Mesothelial cell of epicardium (in vitro differentiated cells): ENCODE results near the gene GID4. TPM values are rescaled to one million over a fixed set of nuclear protein-coding genes. Genes with fewer than 3 reads are reported as not detected.

Source experiments
- DNase-seq, 2 experiments: peaks; one replicate each; pipeline ENCODE4 v3.0.0; 2021; ENCODE audit warnings: low spot score in 2 of 2; ENCODE audit not compliant: unreplicated experiment in 2 of 2
- H3K27ac Mint-ChIP-seq: 2 replicates; pipeline ENCODE4 v1.8.0; 2021; ENCODE audit warnings: mixed read lengths
- H3K27me3 Mint-ChIP-seq: 2 replicates; pipeline ENCODE4 v1.8.0; 2021; ENCODE audit warnings: low read depth, mixed read lengths
- H3K36me3 Mint-ChIP-seq: 2 replicates; pipeline ENCODE4 v1.8.0; 2021; ENCODE audit warnings: mixed read lengths
- H3K4me1 Mint-ChIP-seq: 2 replicates; pipeline ENCODE4 v1.8.0; 2021; ENCODE audit warnings: mixed read lengths
- H3K4me3 Mint-ChIP-seq: 2 replicates; pipeline ENCODE4 v1.8.0; 2021; ENCODE audit warnings: mild to moderate bottlenecking, moderate library complexity, mixed read lengths
- H3K9me3 Mint-ChIP-seq: 2 replicates; pipeline ENCODE4 v1.8.0; 2021; ENCODE audit warnings: mixed read lengths
- total RNA-seq: library from RNA; stranded (reverse); gene quantifications from 3 replicates; pipeline ENCODE4 v1.2.1, GENCODE V29; 2021
- TF ChIP-seq, protein P1 (sequence below): fragments of 200-600 bp; sonication (generic); IDR thresholded peaks from one replicate; pipeline ENCODE4 v1.5.0; 2021; ENCODE audit warnings: antibody characterized with exemption; ENCODE audit not compliant: unreplicated experiment

The GID4 gene
- total RNA-seq, 1 donor from 2014 or later: 11.3 TPM

DNA sequence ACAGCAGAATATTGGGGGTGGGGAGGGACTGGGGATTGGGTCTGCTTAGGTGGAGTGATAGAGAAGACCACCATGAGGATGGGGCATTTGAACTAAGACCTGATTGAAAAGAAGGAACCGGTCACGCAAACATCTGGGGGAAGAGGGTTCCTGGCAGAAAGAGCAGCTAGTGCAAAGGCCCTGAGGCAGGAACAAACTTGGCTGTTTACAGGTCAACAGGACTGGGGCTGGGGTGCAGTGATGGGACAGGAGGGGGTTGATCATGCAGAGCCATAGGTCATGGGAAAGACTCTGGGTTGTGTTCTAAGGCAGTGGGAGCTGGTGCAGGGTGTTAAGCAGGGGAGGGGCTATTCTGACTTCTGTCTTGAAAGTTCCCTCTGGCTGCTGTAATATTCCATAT is 50.4 kb downstream of the GID4 start:
- Mint-ChIP-seq H3K36me3 (peaks cover 16% of the 10 kb centered on the region), H3K9me3 (no peaks in the 10 kb centered on the region)

DNA sequence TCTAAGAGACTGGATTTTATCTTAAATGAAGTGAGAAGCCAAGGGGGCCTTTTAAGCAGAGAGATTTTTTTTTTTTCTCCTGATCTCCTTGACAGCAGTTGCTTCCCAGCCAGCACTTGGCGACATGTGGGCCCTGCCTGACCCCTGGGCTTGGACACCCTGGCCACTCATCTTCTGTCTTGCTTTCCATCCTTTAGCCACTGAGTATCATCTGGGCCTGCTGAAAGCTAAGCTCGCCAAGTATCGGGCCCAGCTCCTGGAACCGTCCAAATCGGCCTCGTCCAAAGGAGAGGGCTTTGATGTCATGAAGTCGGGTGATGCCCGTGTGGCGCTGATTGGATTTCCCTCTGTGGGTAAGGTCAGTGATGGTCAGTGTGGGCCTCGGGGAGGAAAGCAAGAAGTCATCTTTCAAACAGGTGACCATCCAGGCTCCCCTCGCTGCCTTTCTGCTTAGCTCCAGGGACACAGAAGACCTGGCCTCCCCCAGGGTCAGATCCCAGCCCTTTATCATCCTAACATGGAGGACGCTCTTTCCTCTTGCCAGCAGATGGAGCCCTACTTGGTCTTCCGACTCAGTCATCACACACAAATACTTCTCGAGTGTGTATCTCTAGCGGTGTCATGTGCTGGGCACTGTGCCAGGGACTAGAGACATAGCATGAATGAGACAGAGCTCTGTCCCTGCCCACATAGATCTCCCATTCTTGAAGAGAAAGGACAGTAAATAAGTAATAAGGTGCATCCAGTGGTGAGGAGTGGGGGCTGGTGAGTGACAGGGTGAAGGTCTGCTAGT is 54.6 kb downstream of the GID4 start:
- TF ChIP-seq, protein P1, sequence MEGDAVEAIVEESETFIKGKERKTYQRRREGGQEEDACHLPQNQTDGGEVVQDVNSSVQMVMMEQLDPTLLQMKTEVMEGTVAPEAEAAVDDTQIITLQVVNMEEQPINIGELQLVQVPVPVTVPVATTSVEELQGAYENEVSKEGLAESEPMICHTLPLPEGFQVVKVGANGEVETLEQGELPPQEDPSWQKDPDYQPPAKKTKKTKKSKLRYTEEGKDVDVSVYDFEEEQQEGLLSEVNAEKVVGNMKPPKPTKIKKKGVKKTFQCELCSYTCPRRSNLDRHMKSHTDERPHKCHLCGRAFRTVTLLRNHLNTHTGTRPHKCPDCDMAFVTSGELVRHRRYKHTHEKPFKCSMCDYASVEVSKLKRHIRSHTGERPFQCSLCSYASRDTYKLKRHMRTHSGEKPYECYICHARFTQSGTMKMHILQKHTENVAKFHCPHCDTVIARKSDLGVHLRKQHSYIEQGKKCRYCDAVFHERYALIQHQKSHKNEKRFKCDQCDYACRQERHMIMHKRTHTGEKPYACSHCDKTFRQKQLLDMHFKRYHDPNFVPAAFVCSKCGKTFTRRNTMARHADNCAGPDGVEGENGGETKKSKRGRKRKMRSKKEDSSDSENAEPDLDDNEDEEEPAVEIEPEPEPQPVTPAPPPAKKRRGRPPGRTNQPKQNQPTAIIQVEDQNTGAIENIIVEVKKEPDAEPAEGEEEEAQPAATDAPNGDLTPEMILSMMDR: no peak
- Mint-ChIP-seq H3K36me3 (peaks cover 27% of the 10 kb centered on the region), H3K4me1 (peaks cover under 1% of the 10 kb centered on the region), H3K4me3 (no peak overlapping the region), H3K27me3 (no peaks in the 10 kb centered on the region), H3K9me3 (no peaks in the 10 kb centered on the region), H3K27ac (no peak overlapping the region)
- DNase-seq: no peak

More for the DNA sequence above, 50.4 kb downstream of the GID4 start:
- TF ChIP-seq, protein P1: no peak
- Mint-ChIP-seq H3K4me1 (peaks cover 15% of the 10 kb centered on the region), H3K4me3 (peak overlapping the region; percentile 99), H3K27ac (peak overlapping the region; percentile 25), H3K27me3 (no peaks in the 10 kb centered on the region)
- DNase-seq: no peak

DNA sequence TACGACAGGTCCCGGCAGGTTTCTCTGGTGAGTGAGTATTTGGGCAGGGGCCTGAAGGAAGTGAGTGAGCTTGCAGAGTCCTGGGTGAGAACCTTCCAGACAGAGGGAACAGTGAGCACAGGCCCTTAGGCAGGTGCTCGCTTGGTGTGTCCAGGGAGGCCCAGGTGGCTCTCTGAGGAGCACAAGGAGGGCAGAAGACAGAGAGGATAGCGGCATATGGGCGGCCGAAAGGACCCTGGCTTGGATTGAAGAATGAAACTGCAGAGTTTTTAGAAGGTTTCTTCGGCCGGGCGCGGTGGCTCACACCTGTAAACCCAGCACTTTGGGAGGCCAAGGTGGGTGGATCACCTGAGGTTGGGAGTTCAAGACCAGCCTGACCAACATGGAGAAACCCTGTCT is 55.2 kb downstream of the GID4 start:
- no peak overlapping the region for H3K27ac Mint-ChIP-seq
- TF ChIP-seq, protein P1: no peak
- no peak overlapping the region for H3K4me3 Mint-ChIP-seq
- no peak for DNase-seq
- no peaks in the 10 kb centered on the region for H3K4me1 Mint-ChIP-seq
- no peaks in the 10 kb centered on the region for H3K27me3 Mint-ChIP-seq
- H3K9me3 Mint-ChIP-seq: no peaks in the 10 kb centered on the region
- H3K36me3 Mint-ChIP-seq: peaks cover 27% of the 10 kb centered on the region

DNA sequence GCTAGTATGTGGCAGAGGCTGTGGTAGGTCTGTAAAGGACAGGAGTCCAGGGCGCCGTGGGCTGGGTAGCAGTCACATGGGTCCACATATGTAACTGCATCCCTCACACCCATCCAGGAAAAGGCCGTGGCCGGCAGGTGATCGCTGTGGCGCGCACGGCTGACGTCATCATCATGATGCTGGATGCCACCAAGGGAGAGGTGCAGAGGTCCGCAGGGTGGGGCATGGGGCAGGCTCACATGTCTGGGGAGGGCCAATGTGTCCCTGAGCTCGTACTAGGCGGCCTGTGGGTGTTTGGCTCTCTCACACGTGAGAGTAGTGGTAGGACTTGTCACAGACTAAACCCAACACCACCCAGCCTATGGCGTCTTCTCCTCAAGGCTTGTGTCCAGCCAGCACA is 60.3 kb downstream of the GID4 start:
- no peaks in the 10 kb centered on the region for H3K4me1 Mint-ChIP-seq
- H3K27ac Mint-ChIP-seq: no peak overlapping the region
- no peaks in the 10 kb centered on the region for H3K9me3 Mint-ChIP-seq
- H3K36me3 Mint-ChIP-seq: peaks cover 11% of the 10 kb centered on the region
- TF ChIP-seq, protein P1: no peak
- H3K27me3 Mint-ChIP-seq: no peaks in the 10 kb centered on the region
- no peak for DNase-seq
- H3K4me3 Mint-ChIP-seq: no peak overlapping the region

DNA sequence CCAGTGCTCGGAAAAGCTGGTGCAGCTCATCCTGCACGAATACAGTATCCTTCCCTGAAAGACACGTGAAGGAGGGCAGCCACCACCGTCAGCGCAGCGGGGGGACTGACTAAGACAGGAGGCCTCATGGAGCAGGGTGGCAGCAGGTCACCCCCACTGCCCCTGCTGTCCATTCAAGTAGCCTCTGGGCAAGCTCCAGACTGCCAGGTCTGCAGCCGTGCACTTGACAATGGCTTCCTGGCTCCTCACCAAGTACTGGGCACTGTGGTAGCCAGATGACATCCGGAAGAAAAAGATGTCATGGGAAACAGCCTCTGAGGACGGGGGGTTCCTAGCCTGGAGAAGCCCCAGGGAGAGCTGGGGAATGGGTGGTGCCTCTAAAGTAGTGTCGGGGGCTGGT is 61.4 kb downstream of the GID4 start:
- Mint-ChIP-seq H3K4me3 (no peak overlapping the region), H3K27ac (no peak overlapping the region), H3K9me3 (no peaks in the 10 kb centered on the region), H3K4me1 (no peaks in the 10 kb centered on the region), H3K27me3 (no peaks in the 10 kb centered on the region), H3K36me3 (peaks cover 10% of the 10 kb centered on the region)
- DNase-seq: no peak
- TF ChIP-seq, protein P1: no peak
